Measurements from ENCODE around the gene GAS2L1.

GRCh38 chr22:29351042-29351441 is 44.6 kb downstream of the GAS2L1 start:
- TF ChIP-seq CTCF (IDR thresholded peaks at IDR 0.05; ENCODE audit: borderline replicate concordance, extremely low read depth, low read length, poor library complexity, severe bottlenecking), result no peak
- TF ChIP-seq EZH2 (IDR thresholded peaks at IDR 0.05; ENCODE audit: borderline replicate concordance, low read depth, low read length, severe bottlenecking), result no peak

Data from DND-41 (cell line).